HEK293T (cell line): ENCODE results near the gene EIF3L.

Experiments
- CTCF ChIA-PET: fragments of 350-600 bp; formaldehyde crosslinking; extraction: SDS; loops from one replicate; lab custom pipeline; 2021; ENCODE audit warnings: antibody characterized with exemption, inconsistent platforms; lab: Yijun Ruan, JAX
- POLR2A ChIA-PET: fragments of 350-600 bp; formaldehyde crosslinking; extraction: SDS; loops from one replicate; lab custom pipeline; 2020; ENCODE audit warnings: antibody characterized with exemption, inconsistent platforms; lab: Yijun Ruan, JAX
- DNase-seq: peaks from one replicate; pipeline ENCODE4 v3.0.0; 2012; ENCODE audit warnings: mixed read lengths; ENCODE audit errors: extremely low spot score
- ARNT ChIP-seq: fragments of 450-650 bp; IDR thresholded peaks from 2 replicates; pipeline ENCODE4 v1.6.1; 2017; ENCODE audit warnings: mild to moderate bottlenecking
- BHLHE40 ChIP-seq: fragments of 450-650 bp; IDR thresholded peaks from 2 replicates; pipeline ENCODE4 v1.6.1; 2016; ENCODE audit warnings: mild to moderate bottlenecking, moderate library complexity, borderline replicate concordance
- CTBP1 ChIP-seq: fragments of 450-650 bp; IDR thresholded peaks from 2 replicates; pipeline ENCODE4 v1.6.1; 2016; ENCODE audit warnings: borderline replicate concordance
- ELF4 ChIP-seq: fragments of 450-650 bp; IDR thresholded peaks from 2 replicates; pipeline ENCODE4 v1.6.1; 2017; ENCODE audit warnings: antibody characterized with exemption
- FOXA1 ChIP-seq: fragments of 450-650 bp; IDR thresholded peaks from 2 replicates; pipeline ENCODE4 v1.6.1; 2016; ENCODE audit warnings: mild to moderate bottlenecking
- FOXK2 ChIP-seq: fragments of 450-650 bp; IDR thresholded peaks from 2 replicates; pipeline ENCODE4 v1.6.1; 2016; ENCODE audit warnings: mild to moderate bottlenecking
- FOXM1 ChIP-seq: fragments of 450-650 bp; IDR thresholded peaks from 2 replicates; pipeline ENCODE4 v1.6.1; 2017; ENCODE audit warnings: mild to moderate bottlenecking, borderline replicate concordance
- HDGF ChIP-seq: fragments of 450-650 bp; IDR thresholded peaks from 2 replicates; pipeline ENCODE4 v1.6.1; 2017; ENCODE audit warnings: antibody characterized with exemption, borderline replicate concordance
- L3MBTL2 ChIP-seq: fragments of 450-650 bp; conservative IDR thresholded peaks from 2 replicates; pipeline ENCODE4 v1.6.1; 2016; ENCODE audit warnings: mild to moderate bottlenecking
- LEF1 ChIP-seq: fragments of 450-650 bp; IDR thresholded peaks from 2 replicates; pipeline ENCODE4 v1.6.1; 2017; ENCODE audit warnings: mild to moderate bottlenecking, borderline replicate concordance
- NFRKB ChIP-seq: fragments of 450-650 bp; IDR thresholded peaks from 2 replicates; pipeline ENCODE4 v1.6.1; 2016; ENCODE audit warnings: mild to moderate bottlenecking, moderate library complexity
- SP1 ChIP-seq: fragments of 450-650 bp; IDR thresholded peaks from 2 replicates; pipeline ENCODE4 v1.6.1; 2017
- SUZ12 ChIP-seq: fragments of 450-650 bp; IDR thresholded peaks from 2 replicates; pipeline ENCODE4 v1.6.1; 2016; ENCODE audit warnings: mild to moderate bottlenecking
- TARDBP ChIP-seq: fragments of 450-650 bp; IDR thresholded peaks from 2 replicates; pipeline ENCODE4 v1.6.1; 2016
- ZNF384 ChIP-seq: fragments of 450-650 bp; IDR thresholded peaks from 2 replicates; pipeline ENCODE4 v1.6.1; 2016
- TF ChIP-seq, protein P1 (sequence below): fragments of 450-650 bp; IDR thresholded peaks from 2 replicates; pipeline ENCODE4 v1.6.1; 2016

Gene EIF3L

GRCh38 chr22:37832022-37832857, 17.0 kb upstream of the EIF3L start:
- no peak for DNase-seq
- ChIA-PET POLR2A (no interaction called here), CTCF (no interaction called here)
- TF ChIP-seq, protein P1, sequence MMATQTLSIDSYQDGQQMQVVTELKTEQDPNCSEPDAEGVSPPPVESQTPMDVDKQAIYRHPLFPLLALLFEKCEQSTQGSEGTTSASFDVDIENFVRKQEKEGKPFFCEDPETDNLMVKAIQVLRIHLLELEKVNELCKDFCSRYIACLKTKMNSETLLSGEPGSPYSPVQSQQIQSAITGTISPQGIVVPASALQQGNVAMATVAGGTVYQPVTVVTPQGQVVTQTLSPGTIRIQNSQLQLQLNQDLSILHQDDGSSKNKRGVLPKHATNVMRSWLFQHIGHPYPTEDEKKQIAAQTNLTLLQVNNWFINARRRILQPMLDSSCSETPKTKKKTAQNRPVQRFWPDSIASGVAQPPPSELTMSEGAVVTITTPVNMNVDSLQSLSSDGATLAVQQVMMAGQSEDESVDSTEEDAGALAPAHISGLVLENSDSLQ, result no peak
- no peak for TF ChIP-seq SP1
- TF ChIP-seq ELF4, result no peak
- TF ChIP-seq FOXM1, result no peak
- no peak for TF ChIP-seq FOXK2
- no peak for TF ChIP-seq HDGF
- TF ChIP-seq ZNF384, result no peak
- no peak for TF ChIP-seq TARDBP
- no peak for TF ChIP-seq SUZ12
- TF ChIP-seq ARNT, result no peak
- TF ChIP-seq NFRKB, result no peak
- TF ChIP-seq LEF1, result no peak
- TF ChIP-seq L3MBTL2, result no peak
- TF ChIP-seq BHLHE40, result no peak
- TF ChIP-seq CTBP1, result no peak
- no peak for TF ChIP-seq FOXA1

DNA sequence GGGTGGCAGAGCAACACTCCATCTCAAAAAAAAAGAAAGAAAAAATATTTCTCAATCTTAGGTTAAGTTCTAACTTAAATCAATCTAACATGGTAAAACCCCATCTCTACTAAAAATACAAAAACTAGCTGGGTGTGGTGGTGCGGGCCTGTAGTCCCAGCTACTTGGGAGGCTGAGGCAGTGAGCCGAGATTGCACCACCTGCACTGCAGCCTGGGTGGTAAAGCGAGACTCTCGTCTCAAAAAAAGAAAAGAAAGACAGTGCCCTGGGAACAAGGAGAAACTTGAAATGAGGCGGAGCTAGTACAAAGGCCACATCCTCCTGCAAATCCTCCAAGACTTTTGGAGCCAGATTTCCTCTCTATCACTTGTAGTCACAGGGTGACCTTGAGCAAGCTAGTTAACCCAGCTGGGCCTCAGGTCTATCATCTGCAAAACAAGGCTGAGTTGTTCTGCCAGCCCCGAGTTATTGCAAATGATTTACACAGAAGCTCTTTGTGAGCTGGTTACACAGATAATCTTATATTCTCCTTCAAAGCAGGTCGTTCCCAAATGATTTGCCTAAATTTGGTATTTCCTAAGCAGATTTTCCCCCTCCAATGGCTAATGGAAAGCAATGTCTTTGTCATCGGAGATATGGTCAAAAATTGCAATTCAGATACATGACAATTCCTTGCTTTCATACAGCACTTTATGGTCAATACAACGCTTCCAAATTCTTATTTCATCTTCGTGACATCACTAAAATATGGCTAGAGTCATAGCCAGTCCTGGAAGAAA, 7.0 kb upstream of the EIF3L start:
- CTCF ChIA-PET, result interaction anchor here (2.7 kb wide), 1 partner anchor 25 kb away, joined by 8 read pairs; no protein-coding TSS in a partner anchor

DNA sequence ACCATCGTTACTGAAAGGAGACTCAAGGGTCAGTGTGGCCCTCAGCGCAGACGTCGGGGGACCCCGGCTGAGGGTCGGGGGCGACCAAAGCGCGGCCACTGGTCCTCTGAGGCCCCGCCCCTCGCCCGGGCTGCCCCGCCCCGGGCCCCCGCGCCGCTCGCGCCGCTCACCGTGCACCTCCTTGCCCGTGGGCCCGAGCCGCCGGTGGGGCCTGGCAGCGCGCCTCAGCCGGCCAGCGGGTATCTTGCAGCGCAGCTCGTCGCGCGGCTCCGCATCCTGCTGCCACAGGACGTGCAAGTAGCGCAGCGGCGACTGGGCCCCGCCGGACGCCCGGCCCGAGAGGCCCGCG, 5.5 kb upstream of the EIF3L start:
- TF ChIP-seq NFRKB, result no peak
- TF ChIP-seq CTBP1, result no peak
- no peak for TF ChIP-seq HDGF
- TF ChIP-seq ARNT, result no peak
- TF ChIP-seq, protein P1, result no peak
- no peak for TF ChIP-seq SP1
- TF ChIP-seq ZNF384, result no peak
- no peak for TF ChIP-seq FOXA1
- TF ChIP-seq FOXK2, result no peak
- TF ChIP-seq LEF1, result no peak; the same call in 1 of the 2 replicates
- no peak for TF ChIP-seq ELF4
- TF ChIP-seq FOXM1, result no peak
- TF ChIP-seq SUZ12, result no peak
- no peak for TF ChIP-seq TARDBP
- TF ChIP-seq BHLHE40, result no peak
- no peak for TF ChIP-seq L3MBTL2
- DNase-seq, result peak; percentile 67
- ChIA-PET POLR2A (interaction anchor here (0.6 to 2.0 kb wide), 14 partner anchors 8 to 338 kb away, joined by 3 to 20 read pairs (median 4); partner anchors contain the start of genes GALR3, GCAT, MICALL1 and PDXP), CTCF (interaction anchor here (0.6 to 2.7 kb wide), 6 partner anchors 16 to 108 kb away, joined by 3 to 9 read pairs (median 6); no protein-coding TSS in a partner anchor)

More for the DNA sequence above, 7.0 kb upstream of the EIF3L start:
- DNase-seq, result no peak
- POLR2A ChIA-PET, result interaction anchor here (1.9 kb wide), 1 partner anchor 24 kb away, joined by 5 read pairs; no protein-coding TSS in a partner anchor
- TF ChIP-seq SP1 (no peak), LEF1 (no peak), FOXA1 (no peak), SUZ12 (no peak), CTBP1 (no peak), ZNF384 (no peak), NFRKB (no peak)

DNA sequence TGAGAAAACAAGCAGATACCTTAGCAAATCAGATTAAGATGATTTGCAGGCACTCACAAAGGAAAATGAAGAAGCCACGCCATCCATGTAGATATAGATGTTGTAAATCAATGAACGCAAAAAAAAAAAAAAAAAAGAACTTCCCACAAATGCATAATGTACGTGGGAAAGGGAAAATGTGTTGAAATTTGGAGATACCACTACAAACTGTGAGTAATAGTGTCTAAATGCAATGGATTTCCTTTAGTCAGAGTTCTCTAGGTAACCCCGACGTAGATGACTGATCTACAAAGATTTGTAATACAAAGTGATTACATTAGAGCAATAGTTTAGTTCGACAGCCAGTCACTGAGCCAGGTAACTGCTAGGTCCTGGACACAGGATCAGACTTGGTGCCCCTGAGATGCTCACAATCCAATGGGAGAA, 4.3 kb upstream of the EIF3L start:
- TF ChIP-seq SUZ12 (no peak), FOXA1 (no peak), FOXM1 (no peak), L3MBTL2 (no peak), HDGF (no peak), CTBP1 (no peak), FOXK2 (no peak), TARDBP (no peak), ZNF384 (no peak), SP1 (no peak), LEF1 (no peak), ELF4 (no peak), NFRKB (no peak), ARNT (no peak), BHLHE40 (no peak)
- TF ChIP-seq, protein P1, result no peak
- ChIA-PET CTCF (interaction anchor here (1.4 to 2.7 kb wide), 2 partner anchors 18 to 27 kb away, joined by 8 to 9 read pairs; no protein-coding TSS in a partner anchor), POLR2A (interaction anchor here (0.7 to 2.0 kb wide), 5 partner anchors 12 to 466 kb away, joined by 3 to 20 read pairs (median 5); partner anchors contain the start of genes GCAT and MICALL1)
- no peak for DNase-seq

DNA sequence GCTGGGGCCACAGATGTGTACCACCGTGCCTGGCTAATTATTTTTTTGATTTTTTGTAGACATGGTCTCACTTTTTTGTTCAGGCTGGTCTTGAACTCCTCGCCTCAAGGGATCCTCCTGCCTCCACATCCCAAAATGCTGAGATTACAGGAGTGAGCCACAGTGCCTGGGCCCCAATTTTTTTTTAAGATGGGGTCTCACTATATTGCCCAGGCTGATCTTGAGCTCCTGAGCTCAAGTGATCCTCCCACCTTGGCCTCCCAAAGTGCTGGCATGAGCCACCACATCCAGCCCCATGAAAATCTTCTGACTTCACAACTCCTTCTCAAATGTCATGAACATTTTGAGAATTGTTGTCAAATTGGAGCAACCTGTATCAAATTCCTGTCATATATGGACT, 2.8 kb upstream of the EIF3L start:
- POLR2A ChIA-PET, result no interaction called here
- CTCF ChIA-PET, result interaction anchor here (0.6 kb wide), 1 partner anchor 12 kb away, joined by 3 read pairs; no protein-coding TSS in a partner anchor

More for the DNA sequence above, 2.8 kb upstream of the EIF3L start:
- TF ChIP-seq HDGF (no peak), NFRKB (no peak), LEF1 (no peak), FOXA1 (no peak), SUZ12 (no peak), SP1 (no peak), CTBP1 (no peak), FOXM1 (no peak), TARDBP (no peak), ARNT (no peak), FOXK2 (no peak), ZNF384 (no peak), L3MBTL2 (no peak), ELF4 (no peak), BHLHE40 (no peak)
- TF ChIP-seq, protein P1, result no peak
- no peak for DNase-seq
